Measurements from ENCODE around the gene TMEM107.

Gene TMEM107

GRCh38 chr17:8147141-8147804 lies 28.9 kb downstream of the TMEM107 start:
- no peak overlapping the region for H3K4me3 ChIP-seq (ENCODE audit: low read length)
- H3K27ac ChIP-seq (ENCODE audit: low read length): no peak overlapping the region
- no peaks in the 10 kb centered on the region for H4K20me1 ChIP-seq (ENCODE audit: insufficient read depth, low read length)
- H2AFZ ChIP-seq (ENCODE audit: low read length): no peak overlapping the region
- H3K27me3 ChIP-seq (replicated peaks; ENCODE audit: insufficient read depth, low read length): no peaks in the 10 kb centered on the region
- DNase-seq: no peak
- H3K79me2 ChIP-seq (ENCODE audit: low read length): peaks cover 26% of the 10 kb centered on the region
- no peaks in the 10 kb centered on the region; the same call in 1 of the 2 replicates for H3K36me3 ChIP-seq (replicated peaks; ENCODE audit: insufficient read depth, low read length)
- peaks cover 8% of the 10 kb centered on the region for H3F3A ChIP-seq (ENCODE audit: insufficient read depth, low read length)
- no peak overlapping the region for H3K9ac ChIP-seq (ENCODE audit: low read length)
- H3K9me2 ChIP-seq (replicated peaks; ENCODE audit: insufficient read depth, low read length): no peaks in the 10 kb centered on the region
- H3K4me2 ChIP-seq (ENCODE audit: low read depth, low read length): no peak overlapping the region
- H3K9me3 ChIP-seq (replicated peaks; ENCODE audit: insufficient read depth, low read length): no peaks in the 10 kb centered on the region
- H3K4me1 ChIP-seq (ENCODE audit: low read length): peaks cover 8% of the 10 kb centered on the region
- TF ChIP-seq EZH2 (optimal IDR thresholded peaks at IDR 0.05; ENCODE audit: low read depth, low read length) (no peak), CTCF (IDR thresholded peaks at IDR 0.05; ENCODE audit: low read length) (no peak), EZH2phosphoT487 (IDR thresholded peaks at IDR 0.05; ENCODE audit: low read length) (no peak)

DNA sequence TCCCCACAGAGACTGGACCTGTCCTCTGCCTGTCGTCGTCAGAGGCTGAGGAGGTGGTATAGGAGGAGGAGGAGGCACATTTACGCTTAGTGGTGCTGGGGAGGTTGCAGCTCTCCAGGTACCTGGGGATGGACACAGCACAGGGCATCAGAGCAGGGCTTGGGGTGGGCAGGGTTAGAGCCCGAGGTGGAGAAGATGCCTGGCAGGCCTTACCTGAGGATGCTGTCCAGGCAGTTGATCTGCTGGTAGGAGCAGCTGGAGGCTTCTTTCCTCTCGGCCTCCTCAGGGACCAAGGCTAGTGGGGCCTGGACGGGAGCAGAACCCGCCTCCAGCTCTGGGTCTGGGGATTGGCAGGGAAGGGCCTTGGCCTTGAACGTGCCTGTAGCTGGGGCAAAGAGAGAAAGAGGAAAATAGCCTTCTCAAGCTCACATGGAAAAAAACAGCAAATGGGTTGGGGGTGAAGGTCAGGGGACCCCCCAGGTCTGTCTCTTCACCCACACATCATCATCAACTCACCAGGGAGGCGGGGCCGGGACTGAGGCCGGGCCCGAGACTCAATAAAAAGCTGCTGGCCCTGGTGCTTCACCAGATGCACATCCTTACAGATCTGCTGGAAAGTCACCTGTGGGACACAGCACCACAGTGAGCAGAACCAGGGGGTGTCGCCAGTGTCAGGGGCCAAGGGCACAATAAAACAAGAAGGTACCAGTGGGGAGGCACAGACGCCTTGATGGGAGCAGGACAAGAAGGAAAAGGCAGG lies 29.6 kb downstream of the TMEM107 start:
- H3K9ac ChIP-seq (ENCODE audit: low read length): no peak overlapping the region
- H3K4me3 ChIP-seq (ENCODE audit: low read length): no peak overlapping the region
- H3K4me1 ChIP-seq (ENCODE audit: low read length): peaks cover 8% of the 10 kb centered on the region
- peaks cover 3% of the 10 kb centered on the region for H3F3A ChIP-seq (ENCODE audit: insufficient read depth, low read length)
- H3K9me3 ChIP-seq (replicated peaks; ENCODE audit: insufficient read depth, low read length): no peaks in the 10 kb centered on the region
- H3K4me2 ChIP-seq (ENCODE audit: low read depth, low read length): no peak overlapping the region
- no peaks in the 10 kb centered on the region for H4K20me1 ChIP-seq (ENCODE audit: insufficient read depth, low read length)
- peaks cover 21% of the 10 kb centered on the region for H3K79me2 ChIP-seq (ENCODE audit: low read length)
- no peak for DNase-seq
- H3K36me3 ChIP-seq (replicated peaks; ENCODE audit: insufficient read depth, low read length): no peaks in the 10 kb centered on the region; the same call in 1 of the 2 replicates
- TF ChIP-seq CTCF (IDR thresholded peaks at IDR 0.05; ENCODE audit: low read length): no peak
- TF ChIP-seq EZH2 (optimal IDR thresholded peaks at IDR 0.05; ENCODE audit: low read depth, low read length): no peak
- TF ChIP-seq EZH2phosphoT487 (IDR thresholded peaks at IDR 0.05; ENCODE audit: low read length): no peak
- H3K27me3 ChIP-seq (replicated peaks; ENCODE audit: insufficient read depth, low read length): no peaks in the 10 kb centered on the region
- no peak overlapping the region for H2AFZ ChIP-seq (ENCODE audit: low read length)
- H3K27ac ChIP-seq (ENCODE audit: low read length): no peak overlapping the region
- H3K9me2 ChIP-seq (replicated peaks; ENCODE audit: insufficient read depth, low read length): no peaks in the 10 kb centered on the region

GRCh38 chr17:8145811-8146210 lies 30.4 kb downstream of the TMEM107 start:
- H3K27ac ChIP-seq (ENCODE audit: low read length): no peak overlapping the region
- no peak overlapping the region for H3K9ac ChIP-seq (ENCODE audit: low read length)
- no peaks in the 10 kb centered on the region for H3K9me2 ChIP-seq (replicated peaks; ENCODE audit: insufficient read depth, low read length)
- peaks cover 6% of the 10 kb centered on the region for H3K4me1 ChIP-seq (ENCODE audit: low read length)
- peaks cover 16% of the 10 kb centered on the region for H3K79me2 ChIP-seq (ENCODE audit: low read length)
- TF ChIP-seq CTCF (IDR thresholded peaks at IDR 0.05; ENCODE audit: low read length) (no peak), EZH2phosphoT487 (IDR thresholded peaks at IDR 0.05; ENCODE audit: low read length) (no peak), EZH2 (optimal IDR thresholded peaks at IDR 0.05; ENCODE audit: low read depth, low read length) (no peak)
- no peaks in the 10 kb centered on the region for H4K20me1 ChIP-seq (ENCODE audit: insufficient read depth, low read length)
- H3K36me3 ChIP-seq (replicated peaks; ENCODE audit: insufficient read depth, low read length): no peaks in the 10 kb centered on the region; the same call in 1 of the 2 replicates
- no peaks in the 10 kb centered on the region for H3K27me3 ChIP-seq (replicated peaks; ENCODE audit: insufficient read depth, low read length)
- H3F3A ChIP-seq (ENCODE audit: insufficient read depth, low read length): no peaks in the 10 kb centered on the region
- H3K4me2 ChIP-seq (ENCODE audit: low read depth, low read length): no peak overlapping the region
- no peak for DNase-seq
- H3K9me3 ChIP-seq (replicated peaks; ENCODE audit: insufficient read depth, low read length): no peaks in the 10 kb centered on the region
- no peak overlapping the region for H2AFZ ChIP-seq (ENCODE audit: low read length)
- no peak overlapping the region for H3K4me3 ChIP-seq (ENCODE audit: low read length)

Data from MM.1S (cell line).